HG03159 (cell line): ENCODE measurements around the gene TBC1D2.

ENCODE experiments used
- ATAC-seq: cut with Tn5 transposase; IDR thresholded peaks from one replicate; pipeline ENCODE4 v1.9.1; 2021; ENCODE audit warnings: mild to moderate bottlenecking, moderate library complexity; ENCODE audit not compliant: unreplicated experiment

Gene TBC1D2

GRCh38 chr9:98219364-98219716, 36.1 kb downstream of the TBC1D2 start:
- no peak for ATAC-seq

DNA sequence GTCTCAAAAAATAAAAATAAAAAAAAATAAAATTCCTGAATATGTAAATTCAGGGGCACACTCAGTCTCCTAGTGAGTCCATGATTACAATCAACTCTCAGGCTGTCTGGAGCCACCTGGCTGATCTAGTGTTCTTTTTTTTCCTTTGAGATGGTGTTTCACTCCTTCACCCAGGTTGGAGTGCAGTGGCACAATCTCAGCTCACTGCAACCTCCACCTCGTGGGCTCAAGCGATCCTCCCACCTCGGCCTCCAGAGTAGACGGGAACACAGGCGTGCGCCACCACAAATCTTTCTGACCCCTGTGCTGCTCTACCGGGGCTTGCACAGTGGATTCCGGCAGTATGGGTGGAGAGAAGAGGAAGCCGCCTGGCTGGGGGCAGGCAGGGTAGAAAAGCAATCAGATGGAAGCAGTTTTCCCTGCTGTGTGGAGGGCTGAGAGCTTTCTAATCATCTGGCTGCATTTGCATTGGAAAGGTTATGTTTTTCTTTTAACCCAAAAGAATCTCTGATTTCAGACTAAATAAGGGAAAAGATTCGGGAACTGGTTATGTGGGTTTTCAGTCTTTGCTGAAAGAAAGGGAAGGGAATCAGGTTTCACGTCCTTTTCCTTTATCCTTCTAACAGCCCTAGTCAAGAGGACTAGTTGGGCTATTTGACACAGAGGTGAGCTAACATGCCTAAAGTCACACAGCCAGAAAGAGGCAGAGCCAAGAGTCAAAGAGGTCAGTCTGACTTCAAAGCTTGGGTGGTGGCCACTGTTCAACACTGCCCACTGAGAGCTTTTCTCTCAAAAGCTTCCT, 36.7 kb downstream of the TBC1D2 start:
- no peak for ATAC-seq

DNA sequence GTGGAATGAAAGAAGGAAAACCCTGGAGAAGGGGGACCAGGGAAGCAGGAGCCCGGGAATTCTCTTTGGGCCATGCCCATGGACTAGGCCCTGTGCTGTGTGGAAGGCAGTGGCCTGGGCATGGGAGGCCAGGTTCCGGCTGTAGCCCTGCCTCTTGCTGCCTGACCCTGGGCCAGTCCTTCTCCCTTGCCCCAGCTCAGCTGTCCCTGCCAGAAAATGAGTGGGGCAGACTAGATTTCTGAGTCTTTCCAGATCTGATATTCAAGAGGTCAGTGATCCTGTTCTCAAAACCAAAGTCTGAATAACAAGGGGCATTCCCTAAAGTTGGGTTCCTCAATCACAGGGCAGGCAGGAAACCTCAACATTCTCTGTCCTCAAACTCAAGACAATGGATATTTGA, 38.2 kb downstream of the TBC1D2 start:
- ATAC-seq = no peak

DNA sequence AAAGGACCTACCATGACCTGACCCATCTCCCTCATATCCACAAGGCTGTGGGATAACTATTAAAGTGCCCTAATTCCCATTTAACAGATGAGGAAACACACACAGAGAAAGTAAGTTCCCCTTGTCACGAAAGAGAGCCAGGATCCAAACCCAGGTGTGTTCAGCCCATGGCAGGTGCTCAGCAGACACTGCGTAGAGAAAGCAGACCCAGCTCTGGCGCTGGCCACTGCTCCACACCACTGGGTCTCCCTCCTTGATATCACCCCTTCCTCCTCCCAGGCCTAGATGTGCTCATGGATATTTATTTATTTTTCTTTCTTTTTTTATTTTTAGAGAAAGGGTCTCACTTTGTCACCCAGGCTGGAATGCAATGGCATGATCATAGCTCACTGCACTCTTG, 39.1 kb downstream of the TBC1D2 start:
- no peak for ATAC-seq

GRCh38 chr9:98215821-98216220, 39.6 kb downstream of the TBC1D2 start:
- no peak for ATAC-seq

DNA sequence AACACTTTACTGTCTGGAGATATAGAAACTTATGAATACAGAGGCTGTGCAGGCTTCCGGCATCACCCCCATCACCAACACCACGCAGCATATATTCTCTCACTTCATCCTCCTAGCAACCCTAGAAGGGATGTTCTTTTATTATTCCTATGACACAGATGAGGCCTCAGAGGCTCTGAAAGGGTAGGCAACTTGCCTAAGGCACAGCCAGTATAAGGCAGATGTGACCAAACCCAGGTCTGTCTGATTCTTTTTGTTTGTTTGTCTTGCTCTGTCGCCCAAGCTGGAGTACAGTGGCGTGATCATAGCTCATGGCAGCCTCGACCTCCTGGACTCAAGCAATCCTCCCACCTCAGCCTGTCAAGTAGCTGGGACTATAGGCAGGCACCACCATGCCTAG, 40.2 kb downstream of the TBC1D2 start:
- no peak for ATAC-seq

DNA sequence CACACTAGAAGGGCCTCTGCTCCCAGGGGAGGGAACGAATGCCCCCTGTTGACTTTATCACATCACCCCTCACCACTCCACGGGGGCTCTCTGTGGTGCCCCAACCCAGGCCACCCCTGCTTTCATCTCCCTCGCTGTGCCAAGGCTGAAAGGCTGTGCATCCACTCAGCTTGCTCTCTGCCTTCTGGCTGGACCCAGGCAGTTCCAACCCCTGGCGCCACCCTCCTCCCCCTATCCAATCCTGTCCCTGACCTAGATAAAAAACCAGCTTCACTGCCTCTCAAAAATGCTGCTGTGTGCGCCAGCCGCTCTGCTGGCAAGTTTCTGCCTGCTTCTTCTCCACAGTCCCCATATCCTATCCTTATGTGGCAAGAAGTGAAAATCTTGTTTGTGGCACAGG, 40.6 kb downstream of the TBC1D2 start:
- ATAC-seq = no peak

DNA sequence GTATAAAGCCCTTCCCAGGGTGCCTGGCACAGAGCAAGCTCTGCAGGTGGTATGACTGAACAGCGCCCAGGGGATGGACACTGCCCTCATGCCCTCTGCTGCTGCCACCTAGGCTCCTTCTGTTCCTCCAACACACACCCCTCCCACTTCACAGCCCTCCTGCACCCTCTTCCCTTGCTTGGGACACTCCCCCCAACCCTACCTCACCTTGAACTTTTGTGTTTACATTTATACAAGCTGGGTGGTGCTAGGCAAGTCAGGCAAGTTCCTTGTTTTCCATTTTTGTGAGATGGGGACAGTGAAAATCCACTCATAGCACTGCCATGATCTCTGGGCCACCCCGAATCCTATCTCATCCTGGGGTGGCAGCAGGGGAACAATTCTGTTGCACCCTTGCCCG, 44.2 kb downstream of the TBC1D2 start:
- ATAC-seq = no peak

DNA sequence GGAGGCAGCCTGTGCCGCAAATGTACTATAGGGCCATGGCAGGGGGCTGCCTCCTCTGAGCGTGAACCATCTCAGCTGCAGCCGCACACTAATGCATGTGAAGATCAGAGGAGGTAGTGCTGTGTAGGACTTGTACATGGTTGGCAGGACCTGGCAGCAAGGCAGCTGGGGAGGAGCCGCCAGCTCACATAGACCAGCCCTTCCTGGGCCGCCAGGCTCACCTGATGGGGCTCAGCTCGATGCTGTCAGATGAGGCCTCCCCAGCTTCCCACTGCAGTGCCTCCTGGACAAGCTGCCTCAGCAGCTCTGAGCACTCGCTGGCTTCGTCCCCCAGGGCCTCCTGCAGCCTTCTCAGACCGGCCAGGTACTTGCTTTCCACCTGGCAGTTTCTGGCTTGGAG, 45.0 kb downstream of the TBC1D2 start:
- ATAC-seq = no peak

DNA sequence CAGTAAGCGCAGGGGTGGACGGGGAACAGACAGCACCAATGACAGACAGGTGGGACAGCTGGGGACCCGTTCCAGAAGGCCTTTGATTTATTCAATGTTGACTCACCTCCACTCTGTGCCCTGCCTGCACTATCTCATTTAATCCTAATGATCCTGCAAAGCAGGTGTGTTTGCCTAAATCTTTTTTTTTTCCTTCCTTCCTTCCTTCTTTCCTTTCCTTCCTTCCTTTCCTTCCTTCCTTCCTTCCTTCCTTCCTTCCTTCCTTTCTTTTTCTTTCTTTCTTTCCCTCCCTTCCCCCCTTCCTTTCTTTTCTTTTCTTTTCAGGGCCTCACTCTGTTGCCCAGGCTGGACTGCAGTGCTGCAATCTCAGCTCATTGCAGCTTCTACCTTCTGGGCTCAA, 45.9 kb downstream of the TBC1D2 start:
- ATAC-seq = no peak

- ATAC-seq = no peak
Measured at GRCh38 chr9:98208635-98209034, 46.8 kb downstream of the TBC1D2 start.

GRCh38 chr9:98207606-98208005, 47.8 kb downstream of the TBC1D2 start:
- ATAC-seq = no peak

DNA sequence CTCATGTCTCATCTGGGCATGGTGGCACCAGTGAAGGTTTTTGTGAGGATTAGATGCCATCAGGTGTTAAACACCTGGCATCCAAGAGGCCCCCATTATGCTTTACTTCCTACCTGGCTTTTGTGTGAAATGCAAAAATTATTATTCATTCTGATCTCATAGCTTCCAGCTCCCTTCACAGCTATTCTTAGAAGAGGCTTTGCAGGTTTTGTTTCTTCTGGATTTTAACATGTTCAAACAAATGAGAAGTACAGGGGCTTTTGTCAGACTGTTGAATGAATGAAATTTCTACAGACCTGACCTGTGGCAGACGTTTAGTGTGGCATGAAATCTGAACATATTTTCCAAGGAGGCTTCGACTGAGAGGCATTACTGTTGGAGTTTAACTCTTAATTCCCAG, 48.7 kb downstream of the TBC1D2 start:
- no peak for ATAC-seq

GRCh38 chr9:98204692-98205091, 50.8 kb downstream of the TBC1D2 start:
- ATAC-seq = no peak

- ATAC-seq = no peak
Measured at GRCh38 chr9:98203153-98203552, 52.3 kb downstream of the TBC1D2 start.

- no peak for ATAC-seq
Measured at GRCh38 chr9:98202252-98202651, 53.2 kb downstream of the TBC1D2 start.

DNA sequence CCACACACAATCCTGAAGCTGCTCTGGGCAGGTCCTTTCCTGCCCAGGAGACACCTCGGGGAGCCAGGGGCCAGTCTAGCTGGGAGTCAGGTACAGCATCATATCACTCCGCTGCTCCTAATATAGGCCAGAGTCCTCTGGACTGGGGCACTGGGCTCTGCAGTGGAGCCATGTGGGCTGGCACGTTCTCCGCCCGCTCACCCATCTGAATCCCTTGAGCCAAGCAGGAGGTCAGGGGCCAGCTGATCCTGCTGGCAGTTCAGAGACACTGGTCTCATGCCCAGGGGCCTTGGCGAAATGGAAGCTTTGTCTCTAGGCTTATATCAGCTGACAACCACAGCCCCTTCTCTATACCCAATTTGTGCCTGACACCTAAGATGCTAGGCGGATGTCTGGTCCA, 53.7 kb downstream of the TBC1D2 start:
- ATAC-seq = no peak

- no peak for ATAC-seq
Measured at GRCh38 chr9:98201102-98201501, 54.3 kb downstream of the TBC1D2 start.

- no peak for ATAC-seq
Measured at GRCh38 chr9:98199388-98200033, 55.9 kb downstream of the TBC1D2 start.

DNA sequence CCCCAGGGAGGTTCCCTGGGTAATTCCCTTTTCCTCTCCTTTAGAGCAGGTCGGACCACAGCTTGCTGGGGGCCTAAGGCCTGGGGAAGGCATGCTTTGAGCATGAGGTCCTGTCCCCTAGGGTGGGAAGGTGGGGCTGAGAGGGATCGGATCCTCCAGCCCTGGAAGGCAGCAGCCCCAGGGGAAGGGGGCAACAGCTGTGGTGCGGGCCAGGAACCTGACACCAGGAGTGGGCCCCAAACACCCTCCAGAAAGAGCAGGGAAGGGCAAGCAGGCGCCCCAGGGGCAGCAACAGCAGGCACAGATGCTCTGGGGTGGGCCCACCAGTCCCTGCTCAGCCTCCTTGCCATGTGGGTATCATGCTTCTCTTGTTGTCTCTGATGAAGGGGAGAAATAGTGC, 59.8 kb downstream of the TBC1D2 start:
- no peak for ATAC-seq

DNA sequence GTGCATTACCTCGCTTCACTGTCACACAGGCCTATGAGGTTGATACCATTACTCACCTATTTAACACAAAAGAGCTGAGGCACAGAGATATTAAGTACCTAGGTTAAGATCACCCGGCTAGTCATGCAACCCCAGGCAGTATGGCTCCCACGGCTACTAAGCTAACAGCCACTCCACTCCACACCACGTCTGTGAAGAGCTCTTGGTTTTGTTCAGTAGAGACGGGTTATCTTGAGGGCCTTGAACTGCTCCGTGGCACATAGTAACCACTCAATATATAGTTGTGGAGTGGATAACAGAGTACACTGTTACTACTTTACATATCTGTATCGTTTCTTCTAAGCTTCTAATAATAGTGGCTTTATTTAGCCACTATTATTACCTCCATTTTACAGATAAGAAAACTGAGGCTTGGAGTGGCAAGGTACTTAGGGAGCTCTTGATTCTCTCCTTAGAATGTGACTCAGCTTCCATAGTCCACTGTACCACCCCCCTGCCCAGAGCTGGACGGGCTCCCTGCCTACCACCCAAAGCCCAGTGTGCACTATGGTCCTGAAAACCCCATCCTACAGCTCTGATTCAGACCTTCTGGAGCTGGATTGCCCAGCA, 62.0 kb downstream of the TBC1D2 start:
- ATAC-seq = no peak
